Tibial artery (tissue), 4 donors: Measurements from ENCODE around the gene ARHGEF28.

Source experiments
- DNase-seq, 2 donors: peaks; one replicate each; pipeline ENCODE4 v3.0.0-alpha.2; 2019
- H3K27ac ChIP-seq, 2 donors: fragments of 200-600 bp; sonication (generic) in 1 of 2; 1 replicate in 1 of 2; 2 replicates in 1 of 2; pipeline ENCODE4 v1.5.1; 2018 to 2019; ENCODE audit warnings: mild to moderate bottlenecking in 1 of 2
- H3K27me3 ChIP-seq, 2 donors: fragments of 200-600 bp; sonication (generic) in 1 of 2; one replicate each; pipeline versions ENCODE4 v1.5.1 to v1.6.0; 2016 to 2019
- H3K36me3 ChIP-seq, 3 donors: fragments of 200-600 bp; sonication (generic) in 2 of 3; one replicate each; pipeline ENCODE4 v1.5.1; 2016 to 2019; ENCODE audit warnings: mild to moderate bottlenecking in 2 of 3
- H3K4me1 ChIP-seq, 4 donors: fragments of 200-600 bp; sonication (generic) in 2 of 4; 1 replicate in 3 of 4; 2 replicates in 1 of 4; pipeline ENCODE4 v1.5.1; 2016 to 2019
- H3K4me3 ChIP-seq, 2 donors: fragments of 200-600 bp; sonication (generic) in 1 of 2; 1 replicate in 1 of 2; 2 replicates in 1 of 2; pipeline ENCODE4 v1.5.1; 2018 to 2019; ENCODE audit warnings: mild to moderate bottlenecking in 2 of 2
- H3K9me3 ChIP-seq, 3 donors: fragments of 200-600 bp; sonication (generic) in 1 of 3; one replicate each; pipeline ENCODE4 v1.5.1; 2016 to 2019
- CTCF ChIP-seq, 2 experiments: fragments of 200-600 bp in 1 of 2; fragments of 450-650 bp in 1 of 2; IDR thresholded peaks; one replicate each; pipeline ENCODE4 v1.5.1; 2017 to 2019; ENCODE audit warnings: antibody characterized with exemption in 2 of 2, mild to moderate bottlenecking in 1 of 2, moderate library complexity in 1 of 2
- intact Hi-C: fragments of 100-400 bp; cut with DNase I; formaldehyde crosslinking; loops from one replicate; pipeline ENCODE4 v1.15.0; 2023; ENCODE audit warnings: low total_unique reads

ARHGEF28 gene

GRCh38 chr5:73883646-73884045, 257.6 kb downstream of the ARHGEF28 start:
- TF ChIP-seq CTCF (IDR thresholded peaks at IDR 0.05): no peak
- H3K27ac ChIP-seq: no peak overlapping the region
- H3K4me1 ChIP-seq: no peaks in the 10 kb centered on the region
- no peak for DNase-seq
- intact Hi-C loops: no loop called here
- H3K4me3 ChIP-seq: no peak overlapping the region
- H3K9me3 ChIP-seq: no peaks in the 10 kb centered on the region
- peaks cover 0 to 16% (median 0%) of the 10 kb centered on the region in 3 donors for H3K36me3 ChIP-seq
- no peaks in the 10 kb centered on the region for H3K27me3 ChIP-seq

GRCh38 chr5:73887688-73888087, 261.7 kb downstream of the ARHGEF28 start:
- no peak overlapping the region for H3K4me3 ChIP-seq
- intact Hi-C loops: no loop called here
- no peak for TF ChIP-seq CTCF (IDR thresholded peaks at IDR 0.05)
- H3K27me3 ChIP-seq: no peaks in the 10 kb centered on the region
- no peaks in the 10 kb centered on the region for H3K4me1 ChIP-seq
- no peak overlapping the region for H3K27ac ChIP-seq
- no peaks in the 10 kb centered on the region for H3K9me3 ChIP-seq
- DNase-seq: no peak
- H3K36me3 ChIP-seq: peaks cover 0 to 42% (median 0%) of the 10 kb centered on the region in 3 donors

GRCh38 chr5:73890569-73890968, 264.6 kb downstream of the ARHGEF28 start:
- no peaks in the 10 kb centered on the region for H3K27me3 ChIP-seq
- no peaks in the 10 kb centered on the region for H3K4me1 ChIP-seq
- H3K4me3 ChIP-seq: no peak overlapping the region
- no peaks in the 10 kb centered on the region for H3K9me3 ChIP-seq
- intact Hi-C loops: no loop called here
- no peak for DNase-seq
- H3K36me3 ChIP-seq: peaks cover 0 to 51% (median 0%) of the 10 kb centered on the region in 3 donors
- no peak overlapping the region for H3K27ac ChIP-seq
- no peak for TF ChIP-seq CTCF (IDR thresholded peaks at IDR 0.05)

GRCh38 chr5:73892218-73892617, 266.2 kb downstream of the ARHGEF28 start:
- intact Hi-C loops: no loop called here
- Histone ChIP-seq H3K4me1 (no peaks in the 10 kb centered on the region), H3K27me3 (no peaks in the 10 kb centered on the region), H3K9me3 (no peaks in the 10 kb centered on the region), H3K27ac (no peak overlapping the region), H3K4me3 (no peak overlapping the region), H3K36me3 (peaks cover 0 to 39% (median 0%) of the 10 kb centered on the region in 3 donors)
- no peak for DNase-seq
- TF ChIP-seq CTCF (IDR thresholded peaks at IDR 0.05): no peak

- no peaks in the 10 kb centered on the region for H3K9me3 ChIP-seq
- H3K4me3 ChIP-seq: no peak overlapping the region
- DNase-seq: no peak
- peaks cover 0 to 37% (median 0%) of the 10 kb centered on the region in 3 donors for H3K36me3 ChIP-seq
- intact Hi-C loops: no loop called here
- no peak for TF ChIP-seq CTCF (IDR thresholded peaks at IDR 0.05)
- no peak overlapping the region for H3K27ac ChIP-seq
- H3K4me1 ChIP-seq: no peaks in the 10 kb centered on the region
- H3K27me3 ChIP-seq: no peaks in the 10 kb centered on the region
Observed at GRCh38 chr5:73892806-73893205, 266.8 kb downstream of the ARHGEF28 start.

GRCh38 chr5:73893813-73894212, 267.8 kb downstream of the ARHGEF28 start:
- Histone ChIP-seq H3K4me1 (no peaks in the 10 kb centered on the region), H3K9me3 (no peaks in the 10 kb centered on the region), H3K27ac (no peak overlapping the region), H3K27me3 (no peaks in the 10 kb centered on the region), H3K36me3 (peaks cover 0 to 34% (median 0%) of the 10 kb centered on the region in 3 donors), H3K4me3 (no peak overlapping the region)
- intact Hi-C loops: no loop called here
- DNase-seq: no peak
- TF ChIP-seq CTCF (IDR thresholded peaks at IDR 0.05): no peak
